ENCODE data around the gene LETM1. TPM values are rescaled to one million over a fixed set of nuclear protein-coding genes. Genes with fewer than 3 reads are reported as not detected.

LETM1 gene
- total and polyA plus RNA-seq, 2 donors (not counting 3 experiments of a cell fraction or from before 2014, with no cell fraction given) = 25.6 to 62.5 TPM

DNA sequence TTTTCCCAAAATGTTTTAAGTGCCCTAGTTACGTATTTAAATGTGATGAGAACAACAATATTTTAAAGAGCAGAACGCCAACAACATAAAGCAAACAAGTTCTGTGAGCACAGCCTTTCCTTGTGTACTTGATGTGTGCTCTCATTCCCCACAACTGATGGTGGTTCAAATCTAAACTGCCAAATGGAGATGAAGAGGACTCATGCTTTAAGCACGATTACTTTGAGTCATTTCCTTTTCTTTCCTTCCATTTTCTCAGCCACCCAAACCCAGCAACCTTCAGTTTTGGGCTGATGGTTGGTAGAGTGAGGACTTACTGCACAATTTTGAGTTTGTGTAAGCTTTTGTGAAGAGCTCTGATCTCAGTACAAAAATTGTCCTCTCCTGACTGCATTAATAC lies 16.9 kb upstream of the LETM1 start:
- FAIRE-seq (peak; percentile 87), DNase-seq (ENCODE audit: low read depth, low spot score) (peak; percentile 67)
- Histone ChIP-seq H3K36me3 (ENCODE audit: control insufficient read depth in 2 of 2, extremely low read depth in 1 of 2, insufficient read depth in 2 of 2, low read length in 2 of 2) (no peaks in the 10 kb centered on the region), H3K27me3 (ENCODE audit: control insufficient read depth in 2 of 2, insufficient read depth in 2 of 2, low read length in 2 of 2) (no peaks in the 10 kb centered on the region), H3K4me2 (ENCODE audit: insufficient read depth, low read length) (peak overlapping the region; percentile 96), H3K4me3 (replicated peaks in 1 of 3; ENCODE audit: insufficient read depth in 1 of 3, low read depth in 1 of 3, low read length in 3 of 3) (peak overlapping the region in 2 of 3 experiments; percentile 74 to 95), H2AFZ (ENCODE audit: low read depth, low read length) (no peak overlapping the region), H3K9ac (replicated peaks; ENCODE audit: extremely low read depth, insufficient read depth, low read length) (peak overlapping the region; percentile 86), H3K4me1 (ENCODE audit: control insufficient read depth, extremely low read depth, insufficient read depth, low read length) (peaks cover 17% of the 10 kb centered on the region), H4K20me1 (replicated peaks; ENCODE audit: control insufficient read depth, extremely low read depth, insufficient read depth, low read length) (peaks cover 7% of the 10 kb centered on the region), H3K27ac (ENCODE audit: insufficient read depth, low read depth, low read length) (peak overlapping the region; percentile 59), H3K9me1 (replicated peaks; ENCODE audit: control insufficient read depth, extremely low read depth, insufficient read depth, low read length) (no peaks in the 10 kb centered on the region), H3K9me3 (replicated peaks; ENCODE audit: control insufficient read depth, insufficient read depth, low read length) (no peaks in the 10 kb centered on the region), H3K79me2 (ENCODE audit: control insufficient read depth, insufficient read depth, low read length) (peaks cover 62% of the 10 kb centered on the region)
- dilution Hi-C loops (cut with MboI; ENCODE audit: extremely low pct_ligation_motif_present, low sequenced_read_pairs) = no loop called here
- TSS peak; percentile 87 for BruUV-seq (replicated peaks)
- intact Hi-C loops (cut with micrococcal nuclease) = loop anchor here (1.0 kb wide), 1 partner anchor 37 kb away; no protein-coding TSS in a partner anchor
- POLR2A ChIA-PET = no interaction called here
- TF ChIP-seq POLR2AphosphoS5 (IDR thresholded peaks at IDR 0.05; ENCODE audit: insufficient read depth, low read depth, low read length) (peak; percentile 62), CTCF (IDR thresholded peaks at IDR 0.05; ENCODE audit: extremely low read depth in 1 of 2, insufficient read depth in 1 of 2, low read depth in 1 of 2, low read length in 2 of 2) (no peak), MYC (IDR thresholded peaks at IDR 0.05; ENCODE audit: low read depth, low read length) (no peak), POLR2A (IDR thresholded peaks at IDR 0.05; ENCODE audit: low read depth, low read length) (peak; percentile 76), MAX (IDR thresholded peaks at IDR 0.05; ENCODE audit: insufficient read depth, insufficient read length) (no peak), JUN (IDR thresholded peaks at IDR 0.05; ENCODE audit: borderline replicate concordance, insufficient read depth, insufficient read length, low read depth) (peak; percentile 46), FOS (IDR thresholded peaks at IDR 0.05; ENCODE audit: borderline replicate concordance, insufficient read depth, low read length) (peak; percentile 67), GATA2 (IDR thresholded peaks at IDR 0.05; ENCODE audit: insufficient read depth, insufficient read length, low read depth, low read length) (no peak), EZH2 (IDR thresholded peaks at IDR 0.05; ENCODE audit: borderline replicate concordance, low read depth, low read length, severe bottlenecking) (no peak)
- CTCF ChIA-PET = interaction anchor here (1.2 to 4.8 kb wide), 4 partner anchors 14 to 38 kb away, joined by 3 to 28 read pairs (median 6); no protein-coding TSS in a partner anchor

Measured in endothelial cell of umbilical vein (primary cell).